Stimulated activated CD8-positive, alpha-beta memory T cell treated with anti-CD3 and anti-CD28 coated beads, Interleukin-4, amount 100 ng/mL, for 48 hours (primary cell): ENCODE data around the gene NFASC.

Experiments used
- DNase-seq: peaks from one replicate; pipeline ENCODE4 v3.0.0-alpha.2; 2020

Gene NFASC

GRCh38 chr1:204870160-204870912, at the start of gene NFASC:
NFASC (plus strand) TSS chr1:204870862; CDS start chr1:204944316, 73,454 bp downstream.
- no peak for DNase-seq

DNA sequence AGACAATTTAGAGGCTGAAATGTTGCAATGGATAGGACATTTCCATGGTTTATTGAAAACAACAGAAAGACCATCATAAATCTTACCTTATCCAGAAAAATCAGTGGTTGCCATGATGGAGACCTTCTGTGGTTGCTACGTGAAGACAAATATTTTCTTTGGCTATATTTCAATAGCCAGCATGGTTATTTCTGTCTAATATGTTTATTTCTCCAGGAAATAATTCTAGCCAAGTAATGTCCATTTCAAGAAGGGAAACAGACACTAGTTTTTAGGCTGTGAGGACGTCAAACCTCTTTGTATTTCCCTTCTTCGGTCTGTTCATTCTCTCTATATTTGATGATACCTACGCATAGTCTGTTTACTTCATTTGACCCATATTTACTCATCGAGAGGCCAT, 49.2 kb upstream of the NFASC start:
- no peak for DNase-seq

DNA sequence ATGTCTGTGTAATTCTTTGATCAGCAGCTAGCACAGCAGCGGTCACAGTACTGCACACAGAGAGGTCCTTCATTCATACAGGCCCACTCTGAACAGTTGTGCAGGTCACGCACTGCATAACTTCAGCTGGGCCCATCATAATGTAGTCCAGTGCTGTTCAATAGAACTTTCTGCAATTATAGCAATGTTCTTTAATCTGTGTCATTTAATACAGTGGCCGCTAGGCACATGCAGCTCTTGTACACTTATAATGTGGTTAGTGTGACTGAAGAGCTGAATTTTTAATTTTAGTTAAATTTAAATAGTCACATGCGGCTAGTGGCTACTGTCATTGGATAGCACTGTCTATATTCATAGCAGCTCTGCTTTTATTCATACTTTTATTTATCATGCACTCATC, 48.7 kb upstream of the NFASC start:
- no peak for DNase-seq

- peak; percentile 58 for DNase-seq
These were observed 43.7 kb upstream of the NFASC start for GRCh38 chr1:204826970-204827369.

DNA sequence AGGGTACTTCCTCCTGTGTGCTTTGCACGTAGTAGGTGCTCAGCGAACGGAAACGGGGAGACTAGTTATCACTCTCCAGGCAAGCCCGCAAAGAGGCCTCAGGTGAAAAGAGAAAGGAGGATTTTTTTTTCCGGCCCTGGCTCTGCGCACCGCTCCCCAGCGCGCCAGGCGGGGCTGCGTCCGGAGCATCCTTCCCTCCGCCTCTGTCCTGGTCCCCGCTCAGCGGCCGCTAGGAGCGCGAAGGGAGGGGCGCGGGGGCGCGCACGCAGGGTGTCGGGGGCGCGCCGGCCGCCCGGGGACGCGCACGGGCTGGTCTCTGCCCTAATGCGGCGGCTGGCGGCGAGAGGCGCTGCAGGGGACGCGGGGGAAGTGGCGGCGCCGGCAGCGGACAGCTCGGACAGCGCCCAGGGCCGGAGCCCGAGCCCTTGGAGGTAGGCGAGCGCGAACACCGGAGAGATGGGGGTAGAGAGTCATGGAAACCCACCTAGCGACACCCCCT, 42.3 kb upstream of the NFASC start:
- DNase-seq = peak; percentile 69

GRCh38 chr1:204829133-204829825, 41.4 kb upstream of the NFASC start:
- DNase-seq = no peak

GRCh38 chr1:204830747-204831146, 39.9 kb upstream of the NFASC start:
- DNase-seq = no peak

- DNase-seq = no peak
These were observed 39.5 kb upstream of the NFASC start for GRCh38 chr1:204831186-204831585.

GRCh38 chr1:204834336-204834735, 36.3 kb upstream of the NFASC start:
- no peak for DNase-seq

DNA sequence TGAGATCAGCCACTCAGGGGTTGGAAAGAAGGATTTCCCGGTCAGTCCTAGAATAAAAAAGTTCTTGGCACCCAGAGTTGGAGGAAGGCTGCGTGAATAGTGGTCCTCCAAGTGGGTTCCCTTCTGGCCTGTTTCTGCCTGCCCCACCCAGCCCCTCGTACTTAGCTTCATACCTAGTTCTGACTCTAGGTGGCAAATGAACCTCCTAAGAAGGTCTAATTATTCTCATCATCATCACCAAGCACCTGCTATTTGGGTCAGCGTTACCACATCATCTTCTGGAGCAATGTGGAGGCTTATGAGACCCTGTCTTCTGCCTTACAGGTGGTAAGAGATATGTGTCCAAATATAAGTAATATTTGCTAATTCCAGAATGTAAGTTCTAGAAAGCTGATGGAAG, 35.9 kb upstream of the NFASC start:
- no peak for DNase-seq

GRCh38 chr1:204835737-204836136, 34.9 kb upstream of the NFASC start:
- DNase-seq = no peak

- DNase-seq = no peak
These were observed 33.8 kb upstream of the NFASC start for GRCh38 chr1:204836856-204837255.

DNA sequence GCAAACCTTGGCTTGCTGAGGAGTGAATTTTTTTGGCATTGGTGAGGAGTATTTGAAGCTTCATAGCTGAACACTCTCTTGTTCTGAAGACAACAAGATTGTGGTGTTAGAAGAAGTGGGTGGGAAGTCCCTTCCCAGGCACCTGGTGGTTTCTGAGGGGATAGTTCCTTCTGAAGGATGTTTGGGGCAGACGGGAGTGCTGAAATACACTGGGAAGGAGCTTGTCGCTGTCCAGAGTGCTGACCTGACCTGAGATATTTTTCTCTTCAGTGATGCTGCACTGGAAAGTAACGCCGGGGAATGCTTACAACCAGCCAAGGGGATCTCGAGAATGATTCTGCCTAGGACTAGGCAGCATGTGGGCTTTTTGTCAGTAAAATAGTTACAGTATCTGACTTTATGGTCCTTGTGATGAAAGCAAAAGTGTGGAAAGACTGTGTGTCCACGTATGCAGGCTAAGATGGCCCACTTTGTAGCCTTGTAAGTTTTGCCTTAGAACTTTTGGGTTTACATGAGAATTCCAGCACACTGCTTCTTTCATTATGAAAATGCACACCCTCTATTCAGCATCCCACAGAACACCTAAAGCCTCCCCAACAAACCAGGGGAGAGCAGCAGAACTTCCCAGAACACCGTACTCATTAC, 33.1 kb upstream of the NFASC start:
- peak; percentile 57 for DNase-seq

DNA sequence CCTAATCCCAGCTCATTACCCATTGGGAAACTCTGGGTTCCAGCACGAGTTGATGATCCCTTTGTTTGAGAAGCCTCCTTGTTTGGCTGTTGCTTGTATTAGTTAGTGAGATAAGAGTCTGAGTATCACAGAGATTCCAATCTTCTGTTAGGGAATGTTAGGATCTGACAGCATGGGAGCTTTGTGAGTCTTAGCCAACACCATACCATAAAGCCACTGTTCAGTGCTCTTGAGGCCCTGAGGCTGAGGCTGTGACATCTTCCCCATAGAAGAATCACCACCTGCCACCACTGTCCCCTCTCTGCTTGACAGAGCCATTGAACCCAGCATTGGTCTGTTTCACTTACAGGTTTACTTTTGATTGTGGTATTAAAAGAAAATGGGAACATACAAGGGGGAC, 29.3 kb upstream of the NFASC start:
- no peak for DNase-seq

DNA sequence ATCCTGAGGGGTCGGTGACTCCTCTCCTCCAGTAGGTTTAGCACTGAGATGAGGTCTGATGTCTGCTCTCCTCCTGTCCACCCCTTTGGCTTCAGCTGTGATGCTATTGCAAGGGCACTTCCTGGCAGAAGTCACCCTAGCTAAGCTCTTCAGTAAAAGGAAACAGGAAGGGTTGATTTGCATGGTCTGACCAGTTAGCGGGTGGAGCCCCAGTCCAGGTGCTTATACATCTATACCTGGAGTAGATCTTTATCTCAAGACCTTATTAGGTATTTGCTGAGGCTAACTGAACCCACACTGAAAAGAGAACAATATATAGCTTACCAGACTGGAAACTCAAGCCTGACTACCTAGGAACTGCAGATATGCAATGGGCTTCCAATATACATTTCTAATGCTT, 28.9 kb upstream of the NFASC start:
- DNase-seq = no peak

GRCh38 chr1:204842369-204842768, 28.3 kb upstream of the NFASC start:
- no peak for DNase-seq

DNA sequence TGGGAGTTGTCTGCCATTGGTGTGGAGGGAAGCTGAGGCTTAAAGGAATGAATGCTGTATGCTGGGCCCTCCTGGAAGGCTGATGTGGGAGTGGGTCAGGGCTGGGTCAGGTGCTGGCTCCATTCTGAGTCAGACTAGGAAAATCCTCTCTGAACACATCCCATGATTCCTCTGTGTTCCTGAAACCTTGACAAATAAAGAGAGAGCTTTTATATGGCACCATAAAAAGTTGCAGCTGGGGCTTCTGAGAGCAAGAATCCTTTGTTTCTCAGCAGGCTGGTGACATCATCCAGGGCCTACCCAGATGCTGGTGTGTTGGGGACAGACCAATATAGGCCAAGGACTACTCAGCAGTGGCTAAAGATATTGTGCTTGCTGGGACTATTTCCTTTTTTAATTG, 27.8 kb upstream of the NFASC start:
- no peak for DNase-seq

DNA sequence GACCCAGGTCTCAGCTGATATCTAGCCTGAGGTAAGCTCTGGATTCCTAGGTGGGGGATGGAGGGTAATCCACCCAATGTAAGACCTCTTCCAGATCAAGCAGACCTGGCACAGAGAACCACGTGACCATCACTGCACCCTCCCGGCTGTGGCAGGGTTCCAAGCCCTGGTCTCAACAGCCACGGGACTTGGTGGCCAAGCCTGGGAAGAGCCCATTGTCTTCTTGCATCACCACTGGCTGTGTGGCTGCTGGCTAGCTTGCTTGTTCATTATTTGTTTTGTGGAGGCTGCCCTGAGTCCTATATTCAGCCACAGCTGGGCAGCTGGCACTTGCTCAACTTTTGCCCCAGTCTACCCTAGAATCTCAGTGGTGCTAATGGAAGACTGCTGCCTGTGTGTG, 24.1 kb upstream of the NFASC start:
- DNase-seq = no peak

- no peak for DNase-seq
These were observed 22.1 kb upstream of the NFASC start for GRCh38 chr1:204848579-204848978.

- no peak for DNase-seq
These were observed 17.8 kb upstream of the NFASC start for GRCh38 chr1:204852854-204853253.

DNA sequence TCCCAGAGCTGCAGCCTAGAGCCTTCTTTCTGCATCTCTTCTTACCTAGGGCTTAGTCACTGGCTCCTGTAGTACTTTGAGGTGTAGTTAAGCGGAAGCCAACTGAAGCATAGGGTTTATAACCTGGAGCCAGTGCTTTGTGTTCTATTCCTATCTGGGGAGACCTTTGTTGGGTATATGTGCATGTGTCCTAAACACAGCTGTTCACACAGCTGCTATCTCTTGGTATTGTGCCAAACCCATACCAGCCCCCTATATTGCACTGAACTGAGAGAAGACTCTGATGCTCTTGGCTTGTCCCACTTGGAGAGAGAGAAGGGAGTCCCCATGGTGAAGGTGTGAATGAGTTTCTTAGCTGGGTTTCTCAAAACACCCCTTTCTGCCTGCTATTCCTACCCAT, 17.2 kb upstream of the NFASC start:
- no peak for DNase-seq

- no peak for DNase-seq
These were observed 16.4 kb upstream of the NFASC start for GRCh38 chr1:204854286-204854685.

DNA sequence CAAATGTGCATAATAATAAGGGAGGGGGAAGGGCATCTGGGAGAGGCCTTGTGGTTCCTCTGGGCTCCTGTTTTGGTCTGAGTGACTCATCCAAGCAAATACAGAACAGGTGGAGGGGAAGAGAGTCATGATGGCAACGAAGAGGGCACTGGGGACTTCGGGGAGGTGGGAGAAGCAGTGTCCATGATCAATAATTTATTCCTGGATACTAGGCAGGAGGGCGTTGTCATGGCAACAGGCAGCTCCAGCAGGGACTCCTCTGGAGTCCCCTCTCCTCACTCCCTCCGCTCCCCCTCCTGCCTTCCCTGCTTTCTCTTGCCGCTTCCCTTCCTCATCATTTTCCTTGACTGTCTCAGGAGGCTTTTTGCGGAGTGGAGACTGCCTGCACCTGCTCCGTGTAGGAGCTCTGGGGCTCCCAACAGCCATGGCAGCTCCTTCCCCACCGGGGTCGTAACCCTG, 12.3 kb upstream of the NFASC start:
- DNase-seq = no peak

- DNase-seq = no peak
These were observed 10.8 kb upstream of the NFASC start for GRCh38 chr1:204859861-204860267.
